HCT116 (cell line): ENCODE measurements around the gene PLA2G2E. TPM values are rescaled to one million over a fixed set of nuclear protein-coding genes. Genes with fewer than 3 reads are reported as not detected.

Experiments
- ATAC-seq: fragments of 200-7000 bp; cut with Tn5 transposase; 2 replicates; pipeline ENCODE4 v1.9.1; 2020; ENCODE audit warnings: mild to moderate bottlenecking, moderate library complexity
- BruUV-seq: library from RNA; stranded (reverse); fragments of 400-500 nt; replicated peaks from 2 replicates; lab custom pipeline; 2021; lab: Mats Ljungman, UMichigan
- CTCF ChIA-PET: fragments of 300-600 bp; sonication (Branson Sonifier 250); formaldehyde crosslinking; loops from one replicate; lab custom pipeline; 2021; ENCODE audit warnings: antibody characterized with exemption; lab: Charles Lee
- POLR2A ChIA-PET: fragments of 300-600, 350-600 bp; sonication (Branson Sonifier 250); formaldehyde crosslinking; loops from one replicate; lab custom pipeline; 2021; ENCODE audit warnings: antibody characterized with exemption; lab: Charles Lee
- RAD21 ChIA-PET, 2 experiments: fragments of 300-600 bp; sonication (Branson Sonifier 250); formaldehyde crosslinking; loops; one replicate each; lab custom pipeline; 2023; ENCODE audit warnings: low total read pairs in 2 of 2; ENCODE audit not compliant: uncharacterized antibody in 2 of 2, unreplicated experiment in 2 of 2, low non-redundant PET in 1 of 2; lab: Charles Lee
- DNase-seq: peaks from one replicate; pipeline ENCODE4 v3.0.0-alpha.2; 2010; ENCODE audit warnings: low read depth, low spot score
- H2AFZ ChIP-seq: fragments of 200-600 bp; shearing (Covaris generic), sonication (generic); 2 replicates; pipeline ENCODE4 v1.6.1; 2017; ENCODE audit warnings: low read depth, mixed run types, mixed read lengths, antibody characterized with exemption, low read length; ENCODE audit not compliant: poor library complexity, severe bottlenecking
- H3K27ac ChIP-seq: 2 replicates; pipeline ENCODE4 v1.5.1; 2012; ENCODE audit warnings: low read depth, low read length
- H3K27me3 ChIP-seq: fragments of 200-600 bp; sonication (generic); 2 replicates; pipeline ENCODE4 v1.6.1; 2016; ENCODE audit warnings: mixed run types, low read length, mixed read lengths; ENCODE audit not compliant: insufficient read depth
- H3K36me3 ChIP-seq, 2 experiments: fragments of 200-500 bp in 1 of 2; fragments of 200-600 bp in 1 of 2; sonication (Bioruptor generic) in 1 of 2; sonication (generic) in 1 of 2; 2 replicates each; pipeline versions ENCODE4 v1.5.1 to v1.6.1; 2014 to 2016; ENCODE audit warnings: low read length in 2 of 2, inconsistent platforms in 1 of 2, mixed read lengths in 1 of 2, mixed run types in 1 of 2; ENCODE audit not compliant: insufficient read depth in 2 of 2, control insufficient read depth in 1 of 2
- H3K4me1 ChIP-seq, 2 experiments: fragments of 200-600 bp in 1 of 2; sonication (generic) in 1 of 2; 2 replicates each; pipeline versions ENCODE4 v1.5.1 to v1.6.1; 2012 to 2017; ENCODE audit warnings: low read length in 2 of 2, inconsistent platforms in 1 of 2, mild to moderate bottlenecking in 1 of 2, mixed read lengths in 1 of 2, mixed run types in 1 of 2, moderate library complexity in 1 of 2; ENCODE audit not compliant: insufficient read depth in 2 of 2, control insufficient read depth in 1 of 2
- H3K4me2 ChIP-seq: fragments of 200-600 bp; sonication (generic); 2 replicates; pipeline ENCODE4 v1.6.1; 2017; ENCODE audit warnings: mixed run types, low read length, mixed read lengths
- H3K4me3 ChIP-seq, 2 experiments: fragments of 200-600 bp in 1 of 2; sonication (generic) in 1 of 2; replicated peaks in 1 of 2; 2 replicates each; pipeline ENCODE4 v1.5.1; 2011 to 2016; ENCODE audit warnings: low read length in 2 of 2, control low read depth in 1 of 2, low read depth in 1 of 2, mild to moderate bottlenecking in 1 of 2, mixed read lengths in 1 of 2, mixed run types in 1 of 2
- H3K79me2 ChIP-seq: fragments of 200-600 bp; sonication (generic); 2 replicates; pipeline ENCODE4 v1.6.1; 2017; ENCODE audit warnings: mild to moderate bottlenecking, mixed run types, low read length, moderate library complexity, mixed read lengths; ENCODE audit not compliant: insufficient read depth
- H3K9ac ChIP-seq: fragments of 200-600 bp; sonication (generic); 2 replicates; pipeline ENCODE4 v1.6.1; 2016; ENCODE audit warnings: low read length, mixed read lengths
- H3K9me2 ChIP-seq: fragments of 200-600 bp; sonication (generic), shearing (Covaris generic); 2 replicates; pipeline ENCODE4 v1.6.1; 2017; ENCODE audit warnings: mixed run types, mild to moderate bottlenecking, moderate library complexity; ENCODE audit not compliant: insufficient read depth
- H3K9me3 ChIP-seq, 2 experiments: fragments of 200-500 bp in 1 of 2; fragments of 200-600 bp in 1 of 2; sonication (Bioruptor generic) in 1 of 2; sonication (generic) in 1 of 2; 2 replicates each; pipeline ENCODE4 v1.6.1; 2014 to 2017; ENCODE audit warnings: low read length in 2 of 2, mixed read lengths in 2 of 2, inconsistent platforms in 1 of 2, low read depth in 1 of 2, mild to moderate bottlenecking in 1 of 2, mixed run types in 1 of 2, moderate library complexity in 1 of 2; ENCODE audit not compliant: control insufficient read depth in 1 of 2, insufficient read depth in 1 of 2
- H4K20me1 ChIP-seq: fragments of 200-600 bp; sonication (generic), shearing (Covaris generic); 2 replicates; pipeline ENCODE4 v1.6.1; 2017; ENCODE audit warnings: mixed run types, mild to moderate bottlenecking, moderate library complexity; ENCODE audit not compliant: insufficient read depth
- ATF3 ChIP-seq: IDR thresholded peaks from 2 replicates; pipeline ENCODE4 v1.6.1; 2012
- CBX3 ChIP-seq: IDR thresholded peaks from 2 replicates; pipeline ENCODE4 v1.6.1; 2012; ENCODE audit warnings: low read depth
- CEBPB ChIP-seq: IDR thresholded peaks from 2 replicates; pipeline ENCODE4 v1.6.1; 2012; ENCODE audit warnings: low read depth
- EGR1 ChIP-seq: IDR thresholded peaks from 2 replicates; pipeline ENCODE4 v1.6.1; 2012; ENCODE audit warnings: low read depth
- ELF1 ChIP-seq: IDR thresholded peaks from 2 replicates; pipeline ENCODE4 v1.6.1; 2012; ENCODE audit warnings: low read depth, borderline replicate concordance
- FOSL1 ChIP-seq: IDR thresholded peaks from 2 replicates; pipeline ENCODE4 v1.6.1; 2012; ENCODE audit warnings: low read depth
- JUND ChIP-seq: IDR thresholded peaks from 2 replicates; pipeline ENCODE4 v1.6.1; 2012
- POLR2A ChIP-seq: IDR thresholded peaks from 2 replicates; pipeline ENCODE4 v1.7.0; 2011; ENCODE audit warnings: borderline replicate concordance; ENCODE audit not compliant: insufficient read depth, insufficient read length; ENCODE audit errors: extremely low read depth
- RAD21 ChIP-seq: IDR thresholded peaks from 2 replicates; pipeline ENCODE4 v1.6.1; 2012; ENCODE audit warnings: low read depth, mild to moderate bottlenecking
- REST ChIP-seq: IDR thresholded peaks from 2 replicates; pipeline ENCODE4 v1.6.1; 2012; ENCODE audit warnings: low read depth
- SIN3A ChIP-seq: IDR thresholded peaks from 2 replicates; pipeline ENCODE4 v1.6.1; 2012; ENCODE audit warnings: low read depth
- SRF ChIP-seq: IDR thresholded peaks from 2 replicates; pipeline ENCODE4 v1.6.1; 2012; ENCODE audit warnings: low read depth
- TCF7L2 ChIP-seq: IDR thresholded peaks from 2 replicates; pipeline ENCODE4 v1.7.0; 2011; ENCODE audit warnings: borderline replicate concordance, inconsistent platforms; ENCODE audit not compliant: insufficient read depth, insufficient read length; ENCODE audit errors: extremely low read depth
- YY1 ChIP-seq: IDR thresholded peaks from 2 replicates; pipeline ENCODE4 v1.6.1; 2011; ENCODE audit warnings: low read length, low read depth, moderate library complexity, mild to moderate bottlenecking; ENCODE audit not compliant: insufficient replicate concordance; ENCODE audit errors: extremely low read depth
- ZBTB33 ChIP-seq: IDR thresholded peaks from 2 replicates; pipeline ENCODE4 v1.6.1; 2011; ENCODE audit warnings: mild to moderate bottlenecking, low read length, moderate library complexity; ENCODE audit not compliant: insufficient replicate concordance; ENCODE audit errors: extremely low read depth
- ZFX ChIP-seq: fragments of 450-650 bp; IDR thresholded peaks from 2 replicates; pipeline ENCODE4 v1.6.1; 2017
- ZNF274 ChIP-seq: fragments of 200-500 bp; sonication (Bioruptor generic); IDR thresholded peaks from 2 replicates; pipeline ENCODE4 v1.6.1; 2014; ENCODE audit warnings: mild to moderate bottlenecking, low read depth, low read length, inconsistent platforms
- intact Hi-C: fragments of 100-400 bp; cut with micrococcal nuclease; formaldehyde crosslinking; loops from 2 replicates; pipeline ENCODE4 v1.10.0; 2022
- total RNA-seq: library from RNA; stranded (reverse); gene quantifications from one replicate; pipeline ENCODE4 v1.2.1, GENCODE V29; 2021; ENCODE audit not compliant: unreplicated experiment
- TF ChIP-seq, protein P1 (sequence below): IDR thresholded peaks from 2 replicates; pipeline ENCODE4 v1.6.1; 2012

The PLA2G2E gene
- total RNA-seq, 1 experiment from 2014 or later, result not detected

DNA sequence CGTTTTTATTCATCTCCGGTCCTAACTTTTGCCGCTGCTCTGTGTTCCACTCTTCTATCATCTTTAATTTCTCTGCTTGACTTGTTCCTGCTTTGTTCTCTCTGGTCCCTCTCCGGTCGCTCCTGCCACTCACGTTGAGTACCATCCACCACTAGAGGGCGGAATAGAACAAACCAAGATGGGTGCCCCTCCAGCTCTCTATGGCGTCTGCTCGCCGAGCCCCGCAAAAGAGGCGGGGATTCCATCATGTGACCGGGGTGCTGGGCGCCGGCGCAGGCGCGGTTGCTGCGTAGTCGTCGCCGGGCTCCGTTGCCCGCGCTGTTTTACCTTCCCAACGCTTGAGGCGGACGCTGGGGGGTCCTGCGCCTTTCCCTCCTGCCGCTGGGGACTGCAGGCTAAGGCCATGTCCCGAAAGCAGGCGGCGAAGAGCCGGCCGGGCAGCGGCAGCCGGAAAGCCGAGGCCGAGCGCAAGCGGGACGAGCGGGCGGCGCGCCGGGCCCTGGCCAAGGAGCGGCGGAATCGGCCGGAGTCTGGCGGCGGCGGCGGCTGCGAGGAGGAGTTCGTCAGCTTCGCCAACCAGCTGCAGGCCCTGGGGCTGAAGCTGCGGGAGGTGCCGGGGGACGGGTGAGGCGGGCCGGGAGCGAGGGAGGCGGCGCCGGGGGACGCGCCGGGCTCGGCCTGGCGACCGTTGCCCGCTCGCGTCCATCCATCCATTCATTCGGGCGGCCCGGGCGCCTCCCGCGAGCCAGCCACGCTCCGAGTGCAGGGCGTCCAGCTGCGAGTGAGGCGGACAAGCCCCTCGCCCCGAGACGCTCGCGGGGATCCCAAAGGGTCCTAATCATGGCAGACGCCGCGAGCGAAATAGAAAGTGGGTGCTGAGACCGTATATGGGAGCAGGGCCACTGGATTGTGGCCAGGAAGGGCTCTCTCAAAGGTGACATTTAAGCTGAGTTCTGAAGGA, 41.0 kb downstream of the PLA2G2E start, which contains the start of gene OTUD3:
Gene OTUD3, plus strand, starts transcription at position 285 of the 961 bp plus-strand sequence. Its CDS starts 119 bp downstream, at position 404.
- CTCF ChIA-PET, result interaction anchor here (0.8 to 2.0 kb wide), 14 partner anchors 8 to 270 kb away, joined by 3 to 14 read pairs (median 4); no protein-coding TSS in a partner anchor
- TF ChIP-seq ELF1 (no peak), ZFX (peak; percentile 90), JUND (no peak), YY1 (peak; percentile 83), POLR2A (peak; percentile 82), SRF (no peak; the same call in 1 of the 2 replicates), CEBPB (no peak), ZNF274 (no peak), RAD21 (peak; percentile 88), EGR1 (no peak), REST (no peak), TCF7L2 (peak; percentile 26), ATF3 (no peak), ZBTB33 (peak; percentile 21), CBX3 (peak; percentile 75; the same call in 1 of the 2 replicates), FOSL1 (no peak), SIN3A (no peak)
- TF ChIP-seq, protein P1, sequence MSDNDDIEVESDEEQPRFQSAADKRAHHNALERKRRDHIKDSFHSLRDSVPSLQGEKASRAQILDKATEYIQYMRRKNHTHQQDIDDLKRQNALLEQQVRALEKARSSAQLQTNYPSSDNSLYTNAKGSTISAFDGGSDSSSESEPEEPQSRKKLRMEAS, result peak; percentile 65

More for the DNA sequence above, 41.0 kb downstream of the PLA2G2E start, which contains the start of gene OTUD3:
- ChIA-PET RAD21 (no interaction called here), POLR2A (interaction anchor here (0.8 to 0.9 kb wide), 2 partner anchors 12 to 54 kb away, joined by 3 read pairs; no protein-coding TSS in a partner anchor)
- H3K79me2 ChIP-seq, result peaks cover 51% of the 10 kb centered on the region
- H3K9me3 ChIP-seq, result no peaks in the 10 kb centered on the region
- intact Hi-C loops, result loop anchor here (5.0 kb wide), 1 partner anchor 120 kb away; no protein-coding TSS in a partner anchor
- H3K27ac ChIP-seq, result peak within 1 kb of the TSS; percentile 78
- H4K20me1 ChIP-seq, result no peaks in the 10 kb centered on the region
- H3K9me2 ChIP-seq, result no peaks in the 10 kb centered on the region
- no TSS peak for BruUV-seq
- peak; percentile 96 for ATAC-seq
- peaks cover 0 to 6% of the 10 kb centered on the region in 2 experiments; a peak in 1 of 4 replicates for H3K36me3 ChIP-seq
- peak within 1 kb of the TSS; percentile 71 for H2AFZ ChIP-seq
- H3K9ac ChIP-seq, result peak within 1 kb of the TSS; percentile 86
- no peaks in the 10 kb centered on the region for H3K27me3 ChIP-seq
- H3K4me2 ChIP-seq, result peak within 1 kb of the TSS; percentile 67
- H3K4me1 ChIP-seq, result peaks cover 9 to 18% of the 10 kb centered on the region in 2 experiments; a peak in 3 of 4 replicates
- DNase-seq, result peak; percentile 96
- peak within 1 kb of the TSS; percentile 56 to 88 for H3K4me3 ChIP-seq
